HG03159 (cell line): ENCODE results near the gene ACOT2.
"Not testable (repeated sequence)": the region's sequence is repeated elsewhere in the genome, so short reads cannot be mapped to it uniquely, and the experiment has no call there.

Experiments used
- ATAC-seq: cut with Tn5 transposase; IDR thresholded peaks from one replicate; pipeline ENCODE4 v1.9.1; 2021; ENCODE audit warnings: mild to moderate bottlenecking, moderate library complexity; ENCODE audit not compliant: unreplicated experiment

Gene ACOT2

DNA sequence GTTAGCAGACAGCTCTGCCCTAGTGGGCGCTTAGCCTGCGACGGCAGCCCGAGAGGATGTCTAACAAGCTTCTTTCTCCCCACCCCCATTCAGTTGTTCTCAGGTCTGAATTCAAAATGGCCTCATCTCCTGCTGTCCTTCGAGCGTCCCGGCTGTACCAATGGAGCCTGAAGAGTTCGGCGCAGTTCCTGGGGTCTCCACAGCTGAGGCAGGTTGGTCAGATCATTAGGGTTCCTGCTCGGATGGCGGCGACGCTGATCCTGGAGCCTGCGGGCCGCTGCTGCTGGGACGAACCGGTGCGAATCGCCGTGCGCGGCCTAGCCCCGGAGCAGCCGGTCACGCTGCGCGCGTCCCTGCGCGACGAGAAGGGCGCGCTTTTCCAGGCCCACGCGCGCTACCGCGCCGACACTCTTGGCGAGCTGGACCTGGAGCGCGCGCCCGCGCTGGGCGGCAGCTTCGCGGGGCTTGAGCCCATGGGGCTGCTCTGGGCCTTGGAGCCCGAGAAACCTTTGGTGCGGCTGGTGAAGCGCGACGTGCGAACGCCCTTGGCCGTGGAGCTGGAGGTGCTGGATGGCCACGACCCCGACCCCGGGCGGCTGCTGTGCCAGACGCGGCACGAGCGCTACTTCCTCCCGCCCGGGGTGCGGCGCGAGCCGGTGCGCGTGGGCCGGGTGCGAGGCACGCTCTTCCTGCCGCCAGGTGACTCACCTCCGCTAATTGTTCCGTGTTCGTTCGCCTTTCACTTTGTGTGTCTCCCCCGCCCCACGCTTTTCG, at the start of gene ACOT2:
Gene ACOT2, plus strand, starts transcription at position 29 of the 774 bp plus-strand sequence. Its CDS starts 28 bp downstream, at position 57.
- peak; percentile 65 for ATAC-seq

GRCh38 chr14:73521229-73521628, 47.8 kb upstream of the ACOT2 start:
- no peak for ATAC-seq

GRCh38 chr14:73524493-73524892, 44.5 kb upstream of the ACOT2 start:
- ATAC-seq = no peak

- no peak for ATAC-seq
These were observed 42.7 kb upstream of the ACOT2 start for GRCh38 chr14:73526036-73526984.

DNA sequence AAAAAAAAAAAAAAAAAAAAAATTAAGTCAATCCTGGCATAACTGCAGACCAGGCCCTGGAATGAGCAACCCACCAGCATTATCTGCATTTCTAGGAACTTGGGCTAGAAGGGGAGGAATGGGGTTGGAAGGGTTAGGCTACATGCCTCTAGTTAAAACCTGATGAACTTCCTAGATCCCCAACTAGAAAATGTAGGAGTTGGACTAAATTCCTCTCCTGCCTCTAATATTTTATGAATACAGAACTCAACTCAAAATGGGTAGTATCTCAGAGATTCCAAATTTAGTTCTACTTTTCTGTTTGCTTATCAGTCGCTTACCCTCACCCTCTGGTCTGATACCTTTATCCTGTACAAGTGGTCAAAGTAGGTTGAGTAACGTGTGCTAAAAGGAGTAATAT, 39.7 kb upstream of the ACOT2 start:
- not testable (repeated sequence) for ATAC-seq

GRCh38 chr14:73531971-73532370, 37.0 kb upstream of the ACOT2 start:
- ATAC-seq = not testable (repeated sequence)

DNA sequence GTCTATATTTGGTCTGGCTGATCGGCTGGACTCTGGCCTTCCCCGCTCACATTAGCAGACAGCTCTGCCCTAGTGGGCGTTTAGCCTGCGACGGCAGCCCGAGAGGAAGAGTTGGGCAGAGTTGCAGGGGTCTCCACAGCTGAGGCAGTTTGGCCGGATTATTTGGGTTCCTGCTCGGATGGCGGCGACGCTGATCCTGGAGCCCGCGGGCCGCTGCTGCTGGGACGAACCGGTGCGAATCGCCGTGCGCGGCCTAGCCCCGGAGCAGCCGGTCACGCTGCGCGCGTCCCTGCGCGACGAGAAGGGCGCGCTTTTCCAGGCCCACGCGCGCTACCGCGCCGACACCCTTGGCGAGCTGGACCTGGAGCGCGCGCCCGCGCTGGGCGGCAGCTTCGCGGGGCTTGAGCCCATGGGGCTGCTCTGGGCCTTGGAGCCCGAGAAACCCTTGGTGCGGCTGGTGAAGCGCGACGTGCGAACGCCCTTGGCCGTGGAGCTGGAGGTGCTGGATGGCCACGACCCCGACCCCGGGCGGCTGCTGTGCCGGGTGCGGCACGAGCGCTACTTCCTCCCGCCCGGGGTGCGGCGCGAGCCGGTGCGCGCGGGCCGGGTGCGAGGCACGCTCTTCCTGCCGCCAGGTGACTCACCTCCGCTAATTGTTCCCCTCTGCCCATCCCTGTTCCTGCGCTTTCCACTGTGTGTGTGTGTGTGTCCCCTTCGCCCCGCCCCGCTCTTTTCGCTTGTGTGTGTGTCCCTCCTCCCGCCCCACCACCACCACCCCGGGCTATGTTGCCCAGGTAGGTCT, 31.6 kb upstream of the ACOT2 start:
- ATAC-seq = not testable (repeated sequence)

GRCh38 chr14:73539017-73539416, 30.0 kb upstream of the ACOT2 start:
- ATAC-seq = peak; percentile 72

DNA sequence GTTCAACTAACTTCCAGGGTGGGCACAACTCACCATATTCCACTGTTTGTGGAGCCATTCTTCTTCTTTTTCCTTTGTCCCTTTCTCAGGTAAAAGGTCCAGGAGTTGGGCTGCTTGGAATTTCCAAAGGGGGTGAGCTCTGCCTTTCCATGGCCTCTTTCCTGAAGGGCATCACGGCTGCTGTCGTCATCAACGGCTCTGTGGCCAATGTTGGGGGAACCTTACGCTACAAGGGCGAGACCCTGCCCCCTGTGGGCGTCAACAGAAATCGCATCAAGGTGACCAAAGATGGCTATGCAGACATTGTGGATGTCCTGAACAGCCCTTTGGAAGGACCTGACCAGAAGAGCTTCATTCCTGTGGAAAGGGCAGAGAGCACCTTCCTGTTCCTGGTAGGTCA, 26.1 kb upstream of the ACOT2 start:
- ATAC-seq = not testable (repeated sequence)

DNA sequence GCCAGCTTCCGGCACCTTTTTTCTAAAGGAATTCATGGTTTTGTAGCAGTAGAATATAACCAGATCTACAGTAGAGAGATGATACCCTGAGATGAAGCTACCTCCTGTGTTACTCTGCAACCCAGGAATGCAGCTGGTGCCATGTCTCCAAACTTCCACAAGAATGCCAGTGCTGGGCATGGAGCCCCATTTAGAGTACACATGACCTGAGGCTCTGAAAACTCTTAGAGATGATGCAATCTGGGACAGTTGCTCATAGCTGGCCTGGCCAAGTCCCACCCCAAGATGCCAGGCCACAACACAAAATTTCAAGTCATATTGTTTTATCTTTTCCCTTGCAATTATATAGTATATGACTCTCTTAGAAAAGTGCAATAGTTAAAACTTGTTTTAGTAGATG, 23.7 kb upstream of the ACOT2 start:
- ATAC-seq = not testable (repeated sequence)

DNA sequence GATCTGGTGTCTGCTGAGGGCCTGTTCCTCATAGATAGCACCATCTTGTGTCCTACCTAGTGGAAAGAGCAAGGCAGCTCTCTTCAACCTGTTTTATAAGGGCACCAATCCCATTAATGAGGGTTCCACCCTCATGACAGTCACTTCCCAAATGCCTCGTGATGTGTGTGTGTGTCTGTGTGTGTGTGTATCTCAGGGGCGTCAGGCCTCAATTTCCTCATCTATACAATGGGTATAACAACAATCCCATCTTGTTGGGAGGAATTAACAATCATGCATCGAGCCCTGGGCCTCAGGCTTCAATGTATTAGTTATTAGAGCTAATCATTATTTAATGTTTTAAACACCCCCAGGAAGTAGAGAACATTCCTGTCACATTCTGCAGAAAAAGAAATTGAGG, 19.9 kb upstream of the ACOT2 start:
- not testable (repeated sequence) for ATAC-seq

DNA sequence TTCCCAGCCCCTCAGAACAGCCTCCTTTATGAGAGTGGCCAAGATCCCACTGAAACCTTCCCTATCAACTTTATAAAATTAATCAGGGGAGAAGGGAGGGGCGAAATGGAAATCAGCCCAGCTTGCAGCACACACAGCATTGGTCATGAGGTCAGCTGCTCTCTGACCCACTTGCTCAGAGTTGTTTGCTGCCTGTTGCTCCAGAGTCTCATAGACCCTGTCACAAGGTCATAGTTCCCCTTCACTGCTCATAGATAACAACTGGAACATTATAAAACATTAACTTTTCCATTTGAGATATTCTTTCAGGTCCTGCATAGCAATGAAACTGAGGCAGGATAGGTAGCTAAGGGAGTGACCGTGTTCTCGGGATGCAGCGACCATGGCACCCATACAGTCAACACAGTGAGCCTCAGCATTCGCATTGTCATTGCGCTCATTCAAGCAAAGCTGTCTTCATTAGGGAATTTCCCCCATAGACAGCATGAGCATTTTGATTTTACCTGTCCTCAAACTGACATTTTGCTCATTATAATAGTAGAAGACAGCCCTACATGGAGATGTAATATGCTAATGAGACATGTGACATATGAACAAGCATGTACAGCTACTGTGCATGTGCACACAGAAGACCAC, 19.0 kb upstream of the ACOT2 start:
- ATAC-seq = not testable (repeated sequence)

DNA sequence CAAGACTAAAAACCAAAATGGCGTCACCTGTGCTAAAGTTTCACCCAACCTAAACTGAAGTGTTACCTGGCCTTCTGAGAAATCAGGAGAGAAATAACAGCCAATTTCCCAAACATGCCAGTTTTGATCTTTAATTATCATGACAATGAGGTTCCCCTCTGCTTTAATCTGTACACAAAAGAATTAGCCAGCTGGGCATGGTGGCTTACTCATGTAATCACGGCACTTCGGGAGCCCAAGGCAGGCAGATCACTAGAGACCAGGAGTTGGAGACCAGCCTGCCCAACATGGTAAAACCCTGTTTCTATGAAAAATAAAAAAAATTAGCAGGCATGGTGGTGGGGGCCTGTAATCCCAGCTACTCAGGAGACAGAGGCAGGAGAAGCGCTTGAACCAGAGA, 15.2 kb upstream of the ACOT2 start:
- no peak for ATAC-seq

- ATAC-seq = not testable (repeated sequence)
These were observed 11.8 kb upstream of the ACOT2 start for GRCh38 chr14:73557201-73557600.

DNA sequence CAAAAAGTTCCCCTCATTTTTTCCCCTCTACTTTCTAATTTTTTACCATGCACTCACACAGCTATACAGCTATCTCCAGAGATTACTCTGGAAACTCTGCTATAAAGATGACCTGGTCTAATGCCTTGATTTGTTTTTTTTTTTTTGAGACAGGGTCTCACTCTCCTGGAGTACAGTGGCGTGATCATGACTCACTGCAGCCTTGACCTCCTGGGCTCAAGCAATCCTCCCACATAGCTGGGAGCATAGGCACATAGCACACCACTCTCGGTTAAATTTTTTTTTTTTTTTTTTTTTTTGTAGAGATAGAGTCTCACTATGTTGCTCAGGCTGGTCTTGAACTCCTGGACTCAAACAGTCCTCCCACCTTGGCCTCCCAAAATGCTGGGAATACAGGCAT, 10.8 kb upstream of the ACOT2 start:
- not testable (repeated sequence) for ATAC-seq

DNA sequence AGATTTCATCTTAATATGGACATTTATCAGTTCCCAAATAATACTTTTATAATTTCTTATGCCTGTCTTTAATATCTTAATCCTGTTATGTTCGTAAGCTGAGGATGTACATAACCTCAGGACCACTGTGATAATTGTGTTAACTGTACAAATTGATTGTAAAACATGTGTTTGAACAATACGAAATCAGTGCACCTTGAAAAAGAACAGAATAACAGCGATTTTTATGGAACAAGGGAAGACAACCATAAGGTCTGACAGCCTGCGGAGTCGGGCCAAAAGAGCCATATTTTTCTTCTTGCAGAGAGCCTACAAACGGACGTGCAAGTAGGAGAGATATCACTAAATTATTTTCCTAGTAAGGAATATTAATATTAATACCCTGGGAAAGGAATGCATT, 6.8 kb upstream of the ACOT2 start:
- ATAC-seq = not testable (repeated sequence)

DNA sequence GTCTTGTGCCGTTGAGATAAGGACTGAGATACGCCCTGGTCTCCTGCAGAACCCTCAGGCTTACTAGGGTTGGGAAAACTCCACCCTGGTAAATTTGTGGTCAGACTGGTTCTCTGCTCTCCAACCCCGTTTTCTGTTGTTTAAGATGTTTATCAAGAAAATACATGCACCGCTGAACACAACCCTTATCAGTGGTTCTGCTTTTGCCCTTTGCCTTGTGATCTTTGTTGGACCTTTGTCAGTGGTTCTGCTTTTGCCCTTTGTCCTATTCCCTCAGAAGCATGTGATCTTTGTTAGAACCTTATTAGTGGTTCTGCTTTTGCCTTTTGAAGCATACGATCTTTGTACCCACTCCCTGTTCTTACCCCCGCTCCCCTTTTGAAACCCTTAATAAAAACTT, 6.3 kb upstream of the ACOT2 start:
- not testable (repeated sequence) for ATAC-seq

GRCh38 chr14:73566431-73566830, 2.6 kb upstream of the ACOT2 start:
- ATAC-seq = not testable (repeated sequence)

DNA sequence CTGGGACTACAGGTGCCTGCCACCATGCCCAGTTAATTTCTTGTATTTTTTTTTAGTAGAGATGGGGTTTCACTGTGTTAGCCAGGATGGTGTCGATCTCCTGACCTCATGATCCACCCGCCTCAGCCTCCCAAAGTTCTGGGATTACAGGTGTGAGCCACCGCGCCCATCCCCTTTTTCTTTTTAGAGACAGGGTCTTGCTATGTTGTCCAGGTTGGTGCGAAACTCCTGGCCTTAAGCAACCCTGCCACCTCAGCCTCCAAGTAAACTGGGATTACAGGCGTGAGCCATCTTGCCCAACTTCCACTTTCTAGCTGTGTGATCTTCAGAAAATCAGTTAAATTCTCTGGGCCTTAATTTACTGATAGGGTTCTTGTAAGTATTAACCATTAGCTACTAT, 2.1 kb upstream of the ACOT2 start:
- not testable (repeated sequence) for ATAC-seq

DNA sequence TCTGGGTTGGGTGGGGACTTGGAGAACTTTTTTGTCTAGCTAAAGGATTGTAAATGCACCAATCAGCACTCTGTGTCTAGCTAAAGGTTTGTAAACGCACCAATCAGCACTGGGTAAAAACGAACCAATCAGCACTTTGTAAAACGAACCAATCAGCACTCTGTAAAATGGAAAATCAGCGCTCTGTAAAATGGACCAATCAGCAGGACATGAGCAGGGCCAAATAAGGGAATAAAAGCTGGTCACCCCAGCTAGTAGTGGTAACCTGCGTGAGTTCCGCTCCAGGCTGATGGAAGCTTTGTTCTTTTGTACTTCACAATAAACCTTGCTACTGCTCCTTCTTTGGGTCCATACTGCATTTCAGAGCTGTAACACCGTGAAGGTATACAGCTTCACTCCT, 1.7 kb upstream of the ACOT2 start:
- no peak for ATAC-seq
